ENCODE results near the gene SEC24D. TPM values are rescaled to one million over a fixed set of nuclear protein-coding genes. Genes with fewer than 3 reads are reported as not detected.
"Not testable (repeated sequence)": the region's sequence is repeated elsewhere in the genome, so short reads cannot be mapped to it uniquely, and the experiment has no call there.

The SEC24D gene
- total RNA-seq, 1 experiment from 2014 or later = 35.8 TPM

GRCh38 chr4:118787844-118788380, 48.0 kb downstream of the SEC24D start:
- peaks cover 4% of the 10 kb centered on the region for H3K4me1 ChIP-seq (ENCODE audit: insufficient read depth, low read length, poor library complexity, severe bottlenecking)
- no peaks in the 10 kb centered on the region for H3K9me3 ChIP-seq (ENCODE audit: low read depth, low read length, poor library complexity, severe bottlenecking)
- peaks cover 4% of the 10 kb centered on the region for H3K36me3 ChIP-seq (ENCODE audit: insufficient read depth, low read length, poor library complexity, severe bottlenecking)
- H3K4me3 ChIP-seq (ENCODE audit: low read depth, low read length, poor library complexity, severe bottlenecking) = no peak overlapping the region
- DNase-seq (ENCODE audit: low spot score) = no peak
- CTCF ChIA-PET = no interaction called here
- no peak overlapping the region for H3K27ac ChIP-seq (ENCODE audit: low read depth, low read length, poor library complexity, severe bottlenecking)
- H3K27me3 ChIP-seq (replicated peaks; ENCODE audit: insufficient read depth, low read depth, low read length, poor library complexity) = no peaks in the 10 kb centered on the region
- no peak for TF ChIP-seq EZH2 (IDR thresholded peaks at IDR 0.05; ENCODE audit: borderline replicate concordance, low read depth, low read length, poor library complexity, severe bottlenecking)
- no peak for TF ChIP-seq CTCF (conservative IDR thresholded peaks at IDR 0.05; ENCODE audit: low read depth, low read length)
- BruUV-seq (replicated peaks) = no TSS peak
- intact Hi-C loops (cut with micrococcal nuclease; ENCODE audit: unreplicated experiment) = no loop called here
- POLR2A ChIA-PET (ENCODE audit: low non-redundant PET) = no interaction called here

DNA sequence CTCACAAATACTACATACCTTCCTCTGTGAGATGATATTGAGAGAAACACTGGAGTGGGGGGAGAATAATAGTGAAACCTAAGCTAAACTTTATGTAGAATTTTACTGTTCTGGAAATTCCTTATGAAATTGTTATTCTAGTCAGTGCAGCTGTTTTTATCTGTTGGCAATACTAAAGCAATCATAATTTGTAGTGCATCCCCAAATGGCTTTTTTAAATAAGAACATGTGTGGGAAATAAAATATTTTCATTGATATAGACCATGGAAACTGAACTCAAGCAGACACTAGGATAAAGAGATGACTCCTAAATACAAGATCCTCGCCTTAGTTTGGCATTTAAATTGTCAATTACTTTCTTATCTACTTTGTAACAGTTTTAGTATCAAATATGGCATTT, 51.1 kb downstream of the SEC24D start:
- ChIA-PET CTCF (no interaction called here), POLR2A (ENCODE audit: low non-redundant PET) (no interaction called here)
- TF ChIP-seq CTCF (conservative IDR thresholded peaks at IDR 0.05; ENCODE audit: low read depth, low read length) (no peak), EZH2 (IDR thresholded peaks at IDR 0.05; ENCODE audit: borderline replicate concordance, low read depth, low read length, poor library complexity, severe bottlenecking) (no peak)
- Histone ChIP-seq H3K4me1 (ENCODE audit: insufficient read depth, low read length, poor library complexity, severe bottlenecking) (peaks cover 4% of the 10 kb centered on the region), H3K27me3 (replicated peaks; ENCODE audit: insufficient read depth, low read depth, low read length, poor library complexity) (no peaks in the 10 kb centered on the region), H3K27ac (ENCODE audit: low read depth, low read length, poor library complexity, severe bottlenecking) (no peak overlapping the region), H3K4me3 (ENCODE audit: low read depth, low read length, poor library complexity, severe bottlenecking) (no peak overlapping the region), H3K9me3 (ENCODE audit: low read depth, low read length, poor library complexity, severe bottlenecking) (no peaks in the 10 kb centered on the region), H3K36me3 (ENCODE audit: insufficient read depth, low read length, poor library complexity, severe bottlenecking) (peaks cover 5% of the 10 kb centered on the region)
- intact Hi-C loops (cut with micrococcal nuclease; ENCODE audit: unreplicated experiment) = no loop called here
- no TSS peak for BruUV-seq (replicated peaks)
- no peak for DNase-seq (ENCODE audit: low spot score)

DNA sequence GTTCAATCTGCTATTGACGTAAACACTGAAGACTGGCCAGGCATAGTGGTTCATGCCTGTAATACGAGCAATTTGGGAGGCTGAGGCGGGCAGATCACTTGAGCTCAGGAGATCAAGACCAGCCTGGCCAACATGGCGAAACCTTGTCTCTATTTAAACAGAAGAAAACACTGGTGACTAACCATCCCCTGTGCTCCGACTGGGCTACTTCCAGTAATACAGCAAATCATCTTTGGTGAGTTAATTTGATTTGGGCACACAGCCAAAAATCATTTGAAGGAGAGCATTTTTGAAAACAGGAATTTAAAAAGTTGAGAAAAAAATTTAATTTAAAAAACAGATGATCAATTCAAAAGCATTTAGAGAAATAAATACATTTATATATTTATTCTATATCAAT, 52.0 kb downstream of the SEC24D start:
- no TSS peak for BruUV-seq (replicated peaks)
- peaks cover 5% of the 10 kb centered on the region for H3K36me3 ChIP-seq (ENCODE audit: insufficient read depth, low read length, poor library complexity, severe bottlenecking)
- H3K9me3 ChIP-seq (ENCODE audit: low read depth, low read length, poor library complexity, severe bottlenecking) = no peaks in the 10 kb centered on the region
- TF ChIP-seq CTCF (conservative IDR thresholded peaks at IDR 0.05; ENCODE audit: low read depth, low read length) (no peak), EZH2 (IDR thresholded peaks at IDR 0.05; ENCODE audit: borderline replicate concordance, low read depth, low read length, poor library complexity, severe bottlenecking) (no peak)
- peaks cover 4% of the 10 kb centered on the region for H3K4me1 ChIP-seq (ENCODE audit: insufficient read depth, low read length, poor library complexity, severe bottlenecking)
- H3K27me3 ChIP-seq (replicated peaks; ENCODE audit: insufficient read depth, low read depth, low read length, poor library complexity) = no peaks in the 10 kb centered on the region
- ChIA-PET POLR2A (ENCODE audit: low non-redundant PET) (no interaction called here), CTCF (no interaction called here)
- no peak overlapping the region for H3K4me3 ChIP-seq (ENCODE audit: low read depth, low read length, poor library complexity, severe bottlenecking)
- no peak overlapping the region for H3K27ac ChIP-seq (ENCODE audit: low read depth, low read length, poor library complexity, severe bottlenecking)
- intact Hi-C loops (cut with micrococcal nuclease; ENCODE audit: unreplicated experiment) = no loop called here
- peak; percentile 22 for DNase-seq (ENCODE audit: low spot score)

DNA sequence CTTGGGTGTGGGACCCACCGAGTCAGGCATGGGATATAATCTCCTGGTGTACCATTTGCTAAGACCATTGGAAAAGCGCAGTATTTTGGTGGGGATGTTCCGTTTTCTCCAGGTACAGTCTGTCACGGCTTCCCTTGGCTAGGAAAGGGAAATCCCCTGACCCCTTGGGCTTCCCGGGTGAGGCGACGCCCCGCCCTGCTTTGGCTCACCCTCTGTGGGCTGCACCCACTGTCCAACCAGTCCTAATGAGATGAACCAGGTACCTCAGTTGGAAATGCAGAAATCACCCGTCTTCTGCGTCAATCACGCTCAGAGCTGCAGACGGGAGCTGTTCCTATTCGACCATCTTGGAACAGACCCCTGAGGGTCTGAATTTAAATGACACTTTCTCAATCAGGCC, 53.0 kb downstream of the SEC24D start:
- H3K36me3 ChIP-seq (ENCODE audit: insufficient read depth, low read length, poor library complexity, severe bottlenecking); intact Hi-C loops (cut with micrococcal nuclease; ENCODE audit: unreplicated experiment); H3K4me1 ChIP-seq (ENCODE audit: insufficient read depth, low read length, poor library complexity, severe bottlenecking); POLR2A ChIA-PET (ENCODE audit: low non-redundant PET); H3K4me3 ChIP-seq (ENCODE audit: low read depth, low read length, poor library complexity, severe bottlenecking); CTCF ChIA-PET; DNase-seq (ENCODE audit: low spot score); BruUV-seq (replicated peaks); H3K9me3 ChIP-seq (ENCODE audit: low read depth, low read length, poor library complexity, severe bottlenecking); H3K27ac ChIP-seq (ENCODE audit: low read depth, low read length, poor library complexity, severe bottlenecking); H3K27me3 ChIP-seq (replicated peaks; ENCODE audit: insufficient read depth, low read depth, low read length, poor library complexity): not testable (repeated sequence)

GRCh38 chr4:118777649-118778048, 58.3 kb downstream of the SEC24D start:
- BruUV-seq (replicated peaks); POLR2A ChIA-PET (ENCODE audit: low non-redundant PET); H3K36me3 ChIP-seq (ENCODE audit: insufficient read depth, low read length, poor library complexity, severe bottlenecking); H3K27ac ChIP-seq (ENCODE audit: low read depth, low read length, poor library complexity, severe bottlenecking); DNase-seq (ENCODE audit: low spot score); H3K9me3 ChIP-seq (ENCODE audit: low read depth, low read length, poor library complexity, severe bottlenecking); H3K4me1 ChIP-seq (ENCODE audit: insufficient read depth, low read length, poor library complexity, severe bottlenecking); H3K4me3 ChIP-seq (ENCODE audit: low read depth, low read length, poor library complexity, severe bottlenecking); CTCF ChIA-PET; H3K27me3 ChIP-seq (replicated peaks; ENCODE audit: insufficient read depth, low read depth, low read length, poor library complexity): not testable (repeated sequence)
- intact Hi-C loops (cut with micrococcal nuclease; ENCODE audit: unreplicated experiment) = loop anchor here (10.0 kb wide), 1 partner anchor 507 kb away; no protein-coding TSS in a partner anchor

All from A673 (cell line).